ENCODE measurements around the gene INHBA.

Gene INHBA

DNA sequence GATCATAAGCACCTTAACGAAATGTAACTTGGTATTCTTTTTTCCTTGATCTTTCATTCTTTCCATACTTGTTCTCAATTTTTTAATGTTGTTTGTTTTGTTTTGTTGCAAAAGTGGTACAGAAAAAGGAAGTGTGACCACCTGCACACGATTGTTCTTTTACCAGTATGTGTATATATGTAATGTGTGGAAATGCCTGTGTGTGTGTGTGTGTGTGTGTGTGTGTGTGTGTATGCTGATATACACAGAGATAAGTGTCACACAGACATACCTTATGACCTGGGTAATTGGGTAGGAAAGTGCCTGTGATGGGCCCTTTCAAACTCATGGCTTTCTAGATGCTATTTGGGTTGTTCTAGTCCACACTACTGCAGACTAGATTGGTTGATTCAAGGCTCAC is 14.0 kb downstream of the INHBA start:
- no peak for DNase-seq (ENCODE audit: low read depth)

DNA sequence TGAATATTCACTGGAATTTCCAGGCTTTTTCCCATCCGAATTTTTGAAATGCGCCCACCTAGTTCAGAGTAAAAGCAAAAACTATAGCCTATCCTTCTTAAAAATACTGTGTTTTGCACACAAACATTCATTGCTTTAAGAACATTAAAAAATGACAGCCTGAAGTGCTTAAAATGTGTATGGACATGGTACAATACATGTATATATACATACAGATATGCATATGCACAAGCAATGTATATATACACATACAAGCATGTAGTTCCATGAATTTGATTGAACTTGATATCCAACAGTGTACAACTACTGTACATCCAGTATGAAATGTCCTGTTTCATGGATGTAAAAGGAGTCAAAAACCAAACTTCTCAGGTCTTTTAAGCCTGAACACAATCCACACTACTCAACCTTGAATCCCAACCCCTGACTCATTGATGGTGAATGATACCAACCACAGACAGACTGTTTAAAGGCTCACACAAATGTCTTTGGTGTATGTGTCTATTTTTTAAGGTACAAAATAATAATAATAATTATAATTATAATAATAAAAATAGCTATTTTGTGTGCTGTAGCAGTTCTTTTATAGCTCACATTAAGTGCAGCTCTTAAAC is 14.8 kb downstream of the INHBA start:
- no peak for DNase-seq (ENCODE audit: low read depth)

GRCh38 chr7:41685684-41686083 is 17.2 kb downstream of the INHBA start:
- peak; percentile 73 for DNase-seq (ENCODE audit: low read depth)

GRCh38 chr7:41682422-41682821 is 20.5 kb downstream of the INHBA start:
- no peak for DNase-seq (ENCODE audit: low read depth)

- DNase-seq (ENCODE audit: low read depth), result no peak
Observed at GRCh38 chr7:41679566-41679965, 23.3 kb downstream of the INHBA start.

GRCh38 chr7:41674505-41675023 is 28.3 kb downstream of the INHBA start:
- no peak for DNase-seq (ENCODE audit: low read depth)

- no peak for DNase-seq (ENCODE audit: low read depth)
Observed at GRCh38 chr7:41661596-41661995, 41.3 kb downstream of the INHBA start.

GRCh38 chr7:41659539-41659938 is 43.4 kb downstream of the INHBA start:
- no peak for DNase-seq (ENCODE audit: low read depth)

GRCh38 chr7:41656366-41656765 is 46.5 kb downstream of the INHBA start:
- no peak for DNase-seq (ENCODE audit: low read depth)

DNA sequence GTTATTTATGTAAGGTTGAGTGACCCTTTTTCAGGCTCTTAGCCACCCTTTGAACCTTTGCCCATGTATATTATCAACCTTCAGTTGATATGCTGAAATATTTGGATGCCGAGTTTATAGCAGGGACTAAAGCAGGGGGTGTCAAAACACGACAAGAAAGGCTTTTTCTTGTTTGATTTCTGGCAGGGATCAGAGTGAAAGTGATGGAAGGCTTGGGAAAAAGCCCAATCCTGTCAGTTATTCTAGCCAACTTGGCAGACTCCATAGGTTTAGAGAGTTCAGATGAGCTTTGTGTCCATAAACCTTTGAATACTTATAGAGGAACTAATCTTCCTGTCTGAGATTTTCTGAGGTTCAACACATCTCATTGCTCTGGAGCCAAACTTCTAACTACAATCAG is 47.5 kb downstream of the INHBA start:
- DNase-seq (ENCODE audit: low read depth), result no peak

DNA sequence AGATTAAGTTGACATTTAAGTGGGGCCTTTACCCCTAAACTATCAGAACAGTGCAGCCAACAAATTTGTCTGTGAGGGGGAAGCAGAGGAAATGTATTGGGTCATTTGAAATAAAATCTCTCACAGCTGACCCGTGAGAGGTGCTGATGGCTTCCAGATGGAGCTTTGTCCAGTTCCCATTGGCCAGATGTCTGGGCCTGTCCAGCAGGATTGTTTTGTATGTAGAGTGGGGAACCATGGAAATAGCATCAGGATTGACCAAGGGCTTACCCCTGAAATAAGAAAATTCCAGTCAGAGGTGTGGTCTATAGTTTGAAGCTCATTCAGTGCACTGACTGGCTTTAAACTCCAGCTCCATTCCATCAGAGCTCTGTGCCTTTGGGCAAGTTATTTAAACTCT is 50.6 kb downstream of the INHBA start:
- no peak for DNase-seq (ENCODE audit: low read depth)

DNA sequence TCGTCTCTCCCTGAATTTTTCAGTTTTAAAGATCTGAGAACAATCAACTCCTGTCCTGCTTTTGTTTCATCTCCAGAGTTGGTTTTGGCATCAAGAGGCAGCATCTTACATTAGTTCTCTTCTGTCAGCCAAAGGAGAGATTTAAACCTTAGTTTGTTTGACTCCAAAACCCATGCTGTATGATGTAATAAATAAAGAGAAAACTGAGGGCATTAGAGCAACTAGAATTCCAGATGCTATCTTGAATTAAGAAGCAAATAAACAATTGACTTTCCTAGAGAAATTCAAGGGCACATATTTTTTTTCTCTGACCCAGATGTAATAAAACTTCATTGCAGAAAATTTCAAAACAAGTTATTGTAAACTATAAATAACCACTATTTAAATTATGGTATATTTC is 54.4 kb downstream of the INHBA start:
- DNase-seq (ENCODE audit: low read depth), result no peak

DNA sequence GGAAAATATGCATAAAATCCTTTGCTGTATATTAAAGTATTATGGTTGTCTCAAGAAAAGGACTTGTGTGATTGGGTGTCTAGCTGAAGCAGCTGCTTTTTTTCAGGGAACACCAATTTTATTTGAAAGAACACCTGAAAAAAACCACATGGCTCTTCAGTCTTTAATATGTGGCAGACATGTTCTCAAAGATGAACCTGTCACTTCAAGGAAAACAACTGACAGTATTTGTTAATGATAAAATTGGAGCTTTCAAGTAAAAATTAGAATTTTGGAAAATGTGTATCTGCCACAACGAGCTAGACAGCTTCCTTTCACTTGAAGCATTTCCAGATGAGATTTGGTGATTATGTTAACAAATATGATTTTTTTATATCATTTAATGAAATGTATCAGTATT is 59.3 kb downstream of the INHBA start:
- no peak for DNase-seq (ENCODE audit: low read depth)

DNA sequence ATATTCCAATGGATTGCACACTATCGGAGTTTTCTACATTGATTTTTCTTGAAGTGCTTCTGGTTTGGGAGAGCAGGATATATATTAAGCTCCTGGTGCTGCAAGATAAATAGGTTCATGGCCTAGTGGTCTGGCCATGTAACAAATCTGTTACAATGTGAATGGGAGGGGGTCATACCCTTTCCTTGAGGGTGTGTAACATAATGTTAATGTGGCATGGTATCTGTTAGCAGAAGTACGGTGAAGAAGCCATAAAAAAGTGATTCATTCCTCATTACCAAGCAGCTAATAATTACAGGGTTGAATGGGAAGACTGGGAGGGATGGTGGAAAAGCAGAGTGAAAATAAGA is 61.2 kb downstream of the INHBA start:
- no peak for DNase-seq (ENCODE audit: low read depth)

- no peak for DNase-seq (ENCODE audit: low read depth)
Observed at GRCh38 chr7:41641011-41641664, 61.8 kb downstream of the INHBA start.

DNA sequence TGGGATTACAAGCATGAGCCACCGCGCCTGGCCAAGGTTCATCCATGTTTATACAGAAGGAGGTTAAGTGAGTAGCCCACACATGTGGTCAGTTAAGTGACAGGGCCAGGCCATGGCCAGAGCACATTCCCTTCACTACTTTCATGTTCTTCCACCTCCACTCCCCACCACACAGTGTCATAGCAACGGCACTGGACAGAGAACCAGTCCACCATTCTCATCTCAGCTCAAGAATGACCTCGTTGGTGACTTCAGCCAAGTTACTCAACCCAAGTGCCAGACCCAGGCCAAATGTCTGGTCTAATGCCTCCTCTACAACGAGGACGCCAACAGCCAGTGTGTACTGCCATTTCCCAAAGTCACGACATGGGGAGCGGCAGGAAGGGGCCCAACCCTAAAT is 62.4 kb downstream of the INHBA start:
- DNase-seq (ENCODE audit: low read depth), result no peak

- DNase-seq (ENCODE audit: low read depth), result no peak
Observed at GRCh38 chr7:41637049-41637448, 65.8 kb downstream of the INHBA start.

Data from non-pigmented ciliary epithelial cell (primary cell).